ENCODE results near the gene MX1.

GRCh38 chr21:41397471-41397891, 28.6 kb upstream of the MX1 start:
- no peak for TF ChIP-seq CTCF (IDR thresholded peaks at IDR 0.05; ENCODE audit: poor library complexity, severe bottlenecking)
- TF ChIP-seq EP300 (conservative IDR thresholded peaks at IDR 0.05; ENCODE audit: poor library complexity, severe bottlenecking), result no peak
- no peak for TF ChIP-seq RAD21 (conservative IDR thresholded peaks at IDR 0.05)
- TF ChIP-seq EZH2 (IDR thresholded peaks at IDR 0.05; ENCODE audit: borderline replicate concordance, insufficient read depth, low read length, poor library complexity, severe bottlenecking), result no peak
- TF ChIP-seq SMC3 (conservative IDR thresholded peaks at IDR 0.05; ENCODE audit: poor library complexity), result no peak
- no peak for TF ChIP-seq TAF1 (IDR thresholded peaks at IDR 0.05; ENCODE audit: low read depth)
